Vagina (tissue), 2 donors: ENCODE data around the gene ATXN1. TPM values are rescaled to one million over a fixed set of nuclear protein-coding genes. Genes with fewer than 3 reads are reported as not detected.
A peak's percentile ranks its signal among the peaks of the same experiment; 100 is the strongest.

Experiments used
- DNase-seq, 2 donors: peaks; one replicate each; pipeline ENCODE4 v3.0.0-alpha.2; 2017; ENCODE audit errors: extremely low spot score in 2 of 2
- H3K27ac ChIP-seq: fragments of 200-600 bp; sonication (generic); one replicate; pipeline ENCODE4 v1.5.1; 2019
- H3K27me3 ChIP-seq: fragments of 200-600 bp; sonication (generic); one replicate; pipeline ENCODE4 v1.5.1; 2019
- H3K36me3 ChIP-seq, 2 donors: fragments of 200-600 bp; sonication (generic); one replicate each; pipeline ENCODE4 v1.5.1; 2017 to 2019
- H3K4me1 ChIP-seq: fragments of 200-600 bp; sonication (generic); one replicate; pipeline ENCODE4 v1.5.1; 2019
- H3K4me3 ChIP-seq, 2 donors: fragments of 200-600 bp; sonication (generic); 1 replicate in 1 of 2; 2 replicates in 1 of 2; pipeline ENCODE4 v1.5.1; 2016 to 2019
- H3K9me3 ChIP-seq: fragments of 200-600 bp; sonication (generic); one replicate; pipeline ENCODE4 v1.5.1; 2019
- POLR2A ChIP-seq, 2 donors: fragments of 450-650 bp; IDR thresholded peaks; one replicate each; pipeline ENCODE4 v1.6.1; 2017; ENCODE audit warnings: antibody characterized with exemption in 2 of 2, mild to moderate bottlenecking in 2 of 2, moderate library complexity in 2 of 2
- POLR2AphosphoS5 ChIP-seq, 2 donors: sonication (generic); formaldehyde crosslinking; IDR thresholded peaks; one replicate each; pipeline ENCODE4 v1.9.0; 2017; ENCODE audit warnings: antibody characterized with exemption in 2 of 2, mild to moderate bottlenecking in 2 of 2, low read depth in 1 of 2; ENCODE audit not compliant: insufficient read depth in 1 of 2
- intact Hi-C: fragments of 100-400 bp; cut with DNase I; formaldehyde crosslinking; loops from one replicate; pipeline ENCODE4 v1.15.1; 2023
- total RNA-seq: library from RNA; depleted of rRNA; stranded (reverse); fragments of >200 nt; gene quantifications from one replicate; pipeline ENCODE4 v1.2.3, GENCODE V29; 2016
- TF ChIP-seq, protein P1 (sequence below), 3 experiments: fragments of 450-650 bp in 2 of 3; fragments of 200-600 bp in 1 of 3; sonication (generic) in 1 of 3; IDR thresholded peaks; one replicate each; pipeline ENCODE4 v1.5.1; 2017 to 2019; ENCODE audit warnings: antibody characterized with exemption in 3 of 3, mild to moderate bottlenecking in 2 of 3, moderate library complexity in 2 of 3

The ATXN1 gene
- total RNA-seq, 1 donor from 2014 or later, result 43.2 TPM

DNA sequence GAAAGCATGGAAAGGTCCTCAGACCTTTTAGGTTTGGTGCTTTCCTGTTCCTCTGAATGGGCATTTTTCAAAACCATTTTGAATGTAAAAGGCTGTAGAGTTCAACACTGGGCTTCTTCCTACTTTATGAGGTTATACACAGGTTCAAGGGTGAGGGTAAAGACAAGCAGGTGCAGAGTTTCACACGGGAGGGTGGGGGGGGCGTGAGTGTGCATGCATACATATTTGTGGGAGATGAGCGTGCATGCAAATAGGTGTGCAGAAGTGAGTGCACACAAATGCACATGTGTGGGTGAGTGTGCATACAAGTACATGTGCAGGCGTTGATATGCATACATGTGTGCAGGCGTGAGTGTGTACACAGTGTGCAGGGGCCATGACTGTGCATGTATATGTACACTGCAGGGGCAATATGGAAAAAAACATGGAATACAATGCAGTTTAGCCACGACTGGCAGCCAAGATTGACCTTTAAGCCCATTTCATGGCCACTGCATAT, 339.7 kb downstream of the ATXN1 start:
- intact Hi-C loops, result no loop called here
- TF ChIP-seq, protein P1, sequence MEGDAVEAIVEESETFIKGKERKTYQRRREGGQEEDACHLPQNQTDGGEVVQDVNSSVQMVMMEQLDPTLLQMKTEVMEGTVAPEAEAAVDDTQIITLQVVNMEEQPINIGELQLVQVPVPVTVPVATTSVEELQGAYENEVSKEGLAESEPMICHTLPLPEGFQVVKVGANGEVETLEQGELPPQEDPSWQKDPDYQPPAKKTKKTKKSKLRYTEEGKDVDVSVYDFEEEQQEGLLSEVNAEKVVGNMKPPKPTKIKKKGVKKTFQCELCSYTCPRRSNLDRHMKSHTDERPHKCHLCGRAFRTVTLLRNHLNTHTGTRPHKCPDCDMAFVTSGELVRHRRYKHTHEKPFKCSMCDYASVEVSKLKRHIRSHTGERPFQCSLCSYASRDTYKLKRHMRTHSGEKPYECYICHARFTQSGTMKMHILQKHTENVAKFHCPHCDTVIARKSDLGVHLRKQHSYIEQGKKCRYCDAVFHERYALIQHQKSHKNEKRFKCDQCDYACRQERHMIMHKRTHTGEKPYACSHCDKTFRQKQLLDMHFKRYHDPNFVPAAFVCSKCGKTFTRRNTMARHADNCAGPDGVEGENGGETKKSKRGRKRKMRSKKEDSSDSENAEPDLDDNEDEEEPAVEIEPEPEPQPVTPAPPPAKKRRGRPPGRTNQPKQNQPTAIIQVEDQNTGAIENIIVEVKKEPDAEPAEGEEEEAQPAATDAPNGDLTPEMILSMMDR (IDR thresholded peaks at IDR 0.05), result no peak
- Histone ChIP-seq H3K9me3 (no peaks in the 10 kb centered on the region), H3K4me3 (no peak overlapping the region), H3K4me1 (peaks cover 20% of the 10 kb centered on the region), H3K27me3 (no peaks in the 10 kb centered on the region), H3K36me3 (no peaks in the 10 kb centered on the region), H3K27ac (peak overlapping the region; percentile 6)
- DNase-seq, result no peak

DNA sequence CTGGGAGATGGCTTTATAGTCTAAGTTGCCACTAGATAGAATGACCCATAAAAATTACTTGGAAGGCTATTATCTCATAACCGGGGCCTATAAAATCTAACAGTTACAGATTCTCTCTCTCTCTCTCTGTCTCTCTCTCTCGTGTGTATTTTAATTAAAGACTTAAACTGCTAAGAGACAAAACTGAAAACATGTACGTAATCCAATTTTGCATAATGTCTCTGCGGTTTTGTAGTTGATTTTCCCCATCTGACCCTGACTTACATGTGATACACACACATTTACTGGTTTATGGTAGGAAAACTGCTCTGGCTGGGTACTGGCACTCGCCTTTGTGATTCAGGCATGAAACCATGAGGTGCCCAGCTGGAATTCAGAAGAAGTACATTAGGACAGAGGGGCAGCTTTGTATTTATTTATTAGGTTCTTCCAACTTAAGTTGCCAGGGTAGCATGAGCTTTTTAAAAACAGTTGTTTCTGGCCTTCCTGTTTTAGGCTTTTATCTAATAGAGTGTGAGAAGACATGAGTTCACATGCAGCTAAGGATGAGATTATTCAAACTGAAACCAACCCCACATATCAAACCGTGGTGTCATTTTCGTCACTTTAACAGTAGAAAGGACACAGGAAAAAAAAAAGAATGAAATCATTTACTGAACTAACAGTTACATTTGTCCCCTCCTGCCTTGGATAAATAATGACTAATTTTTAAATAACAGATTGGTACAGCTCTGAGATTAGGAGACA, 340.4 kb downstream of the ATXN1 start:
- Histone ChIP-seq H3K9me3 (no peaks in the 10 kb centered on the region), H3K27ac (peak overlapping the region; percentile 6), H3K4me1 (peaks cover 20% of the 10 kb centered on the region), H3K27me3 (no peaks in the 10 kb centered on the region), H3K36me3 (no peaks in the 10 kb centered on the region), H3K4me3 (no peak overlapping the region)
- DNase-seq, result no peak
- TF ChIP-seq POLR2A (IDR thresholded peaks at IDR 0.05) (no peak), POLR2AphosphoS5 (IDR thresholded peaks at IDR 0.05; ENCODE audit: insufficient read depth in 1 of 2, low read depth in 1 of 2) (no peak)
- TF ChIP-seq, protein P1 (IDR thresholded peaks at IDR 0.05), result no peak
- intact Hi-C loops, result no loop called here

DNA sequence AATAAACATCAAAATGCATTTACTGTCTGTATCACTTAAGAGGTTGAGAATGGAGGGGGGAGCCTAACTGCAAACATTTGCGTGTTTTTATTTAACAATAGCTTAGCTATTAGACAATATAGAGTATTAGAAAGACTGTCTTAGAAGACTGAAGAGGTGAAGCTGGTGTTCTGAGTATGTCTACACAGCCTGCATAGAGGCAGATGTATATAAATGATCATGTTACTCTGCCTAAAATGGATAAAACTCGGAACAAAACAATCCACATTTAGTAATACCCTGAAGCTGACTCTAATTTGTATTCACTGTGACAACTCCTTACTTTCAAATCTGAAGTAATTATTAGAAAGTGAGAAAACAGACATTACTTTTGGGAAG, 340.9 kb downstream of the ATXN1 start:
- intact Hi-C loops, result no loop called here
- no peak for DNase-seq
- Histone ChIP-seq H3K27ac (peak overlapping the region; percentile 6), H3K4me1 (peaks cover 20% of the 10 kb centered on the region), H3K36me3 (no peaks in the 10 kb centered on the region), H3K4me3 (no peak overlapping the region), H3K27me3 (no peaks in the 10 kb centered on the region), H3K9me3 (no peaks in the 10 kb centered on the region)
- no peak for TF ChIP-seq POLR2A (IDR thresholded peaks at IDR 0.05)
- no peak for TF ChIP-seq POLR2AphosphoS5 (IDR thresholded peaks at IDR 0.05; ENCODE audit: insufficient read depth in 1 of 2, low read depth in 1 of 2)
- TF ChIP-seq, protein P1 (IDR thresholded peaks at IDR 0.05), result no peak

DNA sequence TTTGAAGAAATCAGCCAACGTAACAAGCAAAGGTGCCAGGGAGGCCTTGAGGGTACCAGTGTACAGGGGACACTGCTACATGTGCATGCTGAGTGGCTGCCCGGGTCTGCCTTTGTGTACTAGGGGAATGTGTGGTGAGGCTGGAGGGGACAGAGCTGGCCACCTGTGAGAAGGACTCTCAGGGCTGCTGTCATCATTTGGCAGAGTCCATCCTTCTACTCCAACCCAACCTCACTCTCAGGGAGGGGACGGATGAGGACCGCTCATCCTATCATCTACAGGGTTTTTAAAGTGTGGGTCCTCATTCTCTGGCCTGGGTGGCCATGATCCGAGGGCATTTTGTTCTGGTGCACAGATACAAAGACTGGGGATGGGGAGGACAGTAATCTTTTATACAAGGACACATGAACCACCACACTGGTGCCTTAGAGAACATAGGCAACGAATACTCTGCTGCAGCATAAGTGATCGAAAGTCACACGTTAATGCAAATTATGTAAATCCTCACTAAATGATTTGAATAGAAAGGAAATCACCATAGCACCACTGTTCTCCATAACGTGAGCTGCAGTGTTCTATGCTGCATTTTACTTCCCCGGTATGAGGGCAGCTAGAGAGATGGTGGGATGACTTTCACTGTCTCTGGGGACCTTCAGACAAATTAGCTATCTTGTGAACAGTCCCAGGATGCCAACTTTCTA, 341.5 kb downstream of the ATXN1 start:
- H3K9me3 ChIP-seq, result no peaks in the 10 kb centered on the region
- H3K4me1 ChIP-seq, result peaks cover 20% of the 10 kb centered on the region
- no peaks in the 10 kb centered on the region for H3K27me3 ChIP-seq
- peak overlapping the region; percentile 6 for H3K27ac ChIP-seq
- no peak for DNase-seq
- no peak for TF ChIP-seq POLR2A (IDR thresholded peaks at IDR 0.05)
- TF ChIP-seq, protein P1 (IDR thresholded peaks at IDR 0.05), result no peak
- no peak for TF ChIP-seq POLR2AphosphoS5 (IDR thresholded peaks at IDR 0.05; ENCODE audit: insufficient read depth in 1 of 2, low read depth in 1 of 2)
- intact Hi-C loops, result no loop called here
- H3K36me3 ChIP-seq, result no peaks in the 10 kb centered on the region
- no peak overlapping the region for H3K4me3 ChIP-seq

DNA sequence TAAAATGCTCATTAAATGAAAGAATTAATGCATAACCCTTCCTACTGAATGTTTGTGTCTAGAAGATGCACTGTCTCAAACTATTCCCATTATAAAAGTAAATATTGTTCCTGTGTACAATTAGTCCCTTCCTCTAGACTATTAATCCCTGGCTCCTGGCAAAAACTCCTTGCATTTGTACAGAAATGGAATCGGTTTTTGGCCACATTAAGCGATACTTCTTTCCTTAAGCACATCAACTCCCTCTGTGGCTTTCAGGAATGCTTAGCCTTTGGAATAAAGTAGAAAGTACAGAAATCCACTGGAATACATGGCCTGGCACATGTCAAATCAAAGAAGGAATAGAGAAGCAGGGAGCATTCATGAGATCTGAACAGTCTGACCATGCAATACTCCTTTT, 343.1 kb downstream of the ATXN1 start:
- Histone ChIP-seq H3K27me3 (no peaks in the 10 kb centered on the region), H3K9me3 (no peaks in the 10 kb centered on the region), H3K4me3 (no peak overlapping the region), H3K4me1 (peaks cover 20% of the 10 kb centered on the region), H3K36me3 (no peaks in the 10 kb centered on the region), H3K27ac (no peak overlapping the region)
- DNase-seq, result no peak
- TF ChIP-seq POLR2A (IDR thresholded peaks at IDR 0.05) (no peak), POLR2AphosphoS5 (IDR thresholded peaks at IDR 0.05; ENCODE audit: insufficient read depth in 1 of 2, low read depth in 1 of 2) (no peak)
- TF ChIP-seq, protein P1 (IDR thresholded peaks at IDR 0.05), result no peak
- intact Hi-C loops, result no loop called here
